PC-9 (cell line): ENCODE data around the gene LRRTM2. TPM values are rescaled to one million over a fixed set of nuclear protein-coding genes. Genes with fewer than 3 reads are reported as not detected.

Source experiments
- BruUV-seq: library from RNA; stranded (reverse); fragments of 400-500 nt; replicated peaks from 2 replicates; lab custom pipeline; 2021; lab: Mats Ljungman, UMichigan
- CTCF ChIA-PET: fragments of 300-600 bp; sonication (Branson Sonifier 250); formaldehyde crosslinking; loops from one replicate; lab custom pipeline; 2022; ENCODE audit warnings: antibody characterized with exemption; lab: Charles Lee
- POLR2A ChIA-PET: fragments of 300-600 bp; sonication (Branson Sonifier 250); formaldehyde crosslinking; loops from one replicate; lab custom pipeline; 2022; ENCODE audit warnings: antibody characterized with exemption; ENCODE audit not compliant: unreplicated experiment; lab: Charles Lee
- DNase-seq, 2 experiments: peaks; one replicate each; pipeline versions ENCODE4 v3.0.0 to v3.0.0-alpha.2; 2015 to 2022; ENCODE audit warnings: mixed read lengths in 1 of 2
- H2AFZ ChIP-seq: fragments of 200-600 bp; sonication (generic); 2 replicates; pipeline ENCODE4 v1.8.1; 2017; ENCODE audit warnings: antibody characterized with exemption
- H3F3A ChIP-seq: fragments of 200-600 bp; sonication (generic); 2 replicates; pipeline ENCODE4 v1.8.1; 2017; ENCODE audit warnings: antibody characterized with exemption, mild to moderate bottlenecking, low read depth; ENCODE audit not compliant: insufficient read depth
- H3K27ac ChIP-seq: fragments of 200-600 bp; sonication (generic); 2 replicates; pipeline ENCODE4 v1.6.1; 2016; ENCODE audit warnings: mixed run types
- H3K27me3 ChIP-seq: fragments of 200-600 bp; sonication (generic); 2 replicates; pipeline ENCODE4 v1.6.1; 2016; ENCODE audit warnings: low read depth, mixed run types; ENCODE audit not compliant: insufficient read depth
- H3K36me3 ChIP-seq: fragments of 200-600 bp; sonication (generic); 2 replicates; pipeline ENCODE4 v1.6.1; 2016; ENCODE audit warnings: low read depth, mixed run types
- H3K4me1 ChIP-seq: fragments of 200-600 bp; sonication (generic); replicated peaks from 2 replicates; pipeline ENCODE4 v1.6.1; 2016; ENCODE audit warnings: mixed run types; ENCODE audit not compliant: insufficient read depth
- H3K4me2 ChIP-seq: fragments of 200-600 bp; sonication (generic); 2 replicates; pipeline ENCODE4 v1.6.1; 2017; ENCODE audit warnings: mixed run types
- H3K4me3 ChIP-seq: fragments of 200-600 bp; sonication (generic); 2 replicates; pipeline ENCODE4 v1.6.1; 2016; ENCODE audit warnings: mixed run types
- H3K79me2 ChIP-seq: fragments of 200-600 bp; sonication (generic); 2 replicates; pipeline ENCODE4 v1.6.1; 2017; ENCODE audit warnings: low read depth, mixed run types
- H3K9me2 ChIP-seq: fragments of 200-600 bp; sonication (generic); 2 replicates; pipeline ENCODE4 v1.8.1; 2017; ENCODE audit warnings: mild to moderate bottlenecking; ENCODE audit not compliant: insufficient read depth
- H3K9me3 ChIP-seq: fragments of 200-600 bp; sonication (generic); 2 replicates; pipeline ENCODE4 v1.8.1; 2016; ENCODE audit warnings: low read depth; ENCODE audit not compliant: insufficient read depth
- H4K20me1 ChIP-seq: fragments of 200-600 bp; sonication (generic); 2 replicates; pipeline ENCODE4 v1.8.1; 2017; ENCODE audit not compliant: insufficient read depth
- EZH2 ChIP-seq: fragments of 200-600 bp; sonication (generic); IDR thresholded peaks from 2 replicates; pipeline ENCODE4 v1.8.0; 2017; ENCODE audit warnings: antibody characterized with exemption, low read depth
- intact Hi-C: fragments of 100-400 bp; cut with micrococcal nuclease; formaldehyde crosslinking; loops from one replicate; pipeline ENCODE4 v1.10.0; 2022; ENCODE audit not compliant: unreplicated experiment
- total RNA-seq: library from RNA; stranded (reverse); gene quantifications from 2 replicates; pipeline ENCODE4 v1.2.3, GENCODE V29; 2021
- TF ChIP-seq, protein P1 (sequence below): fragments of 200-600 bp; sonication (generic); conservative IDR thresholded peaks from 2 replicates; pipeline ENCODE4 v1.6.1; 2017; ENCODE audit warnings: mixed run types, antibody characterized with exemption, mild to moderate bottlenecking, moderate library complexity

The LRRTM2 gene
- total RNA-seq, 1 experiment from 2014 or later: not detected

GRCh38 chr5:138876811-138877210 lies 1.7 kb upstream of the LRRTM2 start:
- H3K27ac ChIP-seq: no peak overlapping the region
- H3K27me3 ChIP-seq: no peaks in the 10 kb centered on the region
- DNase-seq: no peak
- no peaks in the 10 kb centered on the region; the same call in 1 of the 2 replicates for H3K4me1 ChIP-seq
- H3K79me2 ChIP-seq: peaks cover 95% of the 10 kb centered on the region
- no peak overlapping the region for H2AFZ ChIP-seq
- BruUV-seq: no TSS peak
- no peak overlapping the region for H3K4me3 ChIP-seq
- H3K9me3 ChIP-seq: no peaks in the 10 kb centered on the region
- H3K4me2 ChIP-seq: no peak overlapping the region
- ChIA-PET CTCF (interaction anchor here (0.6 kb wide), 1 partner anchor 98 kb away, joined by 3 read pairs; no protein-coding TSS in a partner anchor), POLR2A (no interaction called here)
- H4K20me1 ChIP-seq: peaks cover 82% of the 10 kb centered on the region
- no peak for TF ChIP-seq EZH2
- TF ChIP-seq, protein P1, sequence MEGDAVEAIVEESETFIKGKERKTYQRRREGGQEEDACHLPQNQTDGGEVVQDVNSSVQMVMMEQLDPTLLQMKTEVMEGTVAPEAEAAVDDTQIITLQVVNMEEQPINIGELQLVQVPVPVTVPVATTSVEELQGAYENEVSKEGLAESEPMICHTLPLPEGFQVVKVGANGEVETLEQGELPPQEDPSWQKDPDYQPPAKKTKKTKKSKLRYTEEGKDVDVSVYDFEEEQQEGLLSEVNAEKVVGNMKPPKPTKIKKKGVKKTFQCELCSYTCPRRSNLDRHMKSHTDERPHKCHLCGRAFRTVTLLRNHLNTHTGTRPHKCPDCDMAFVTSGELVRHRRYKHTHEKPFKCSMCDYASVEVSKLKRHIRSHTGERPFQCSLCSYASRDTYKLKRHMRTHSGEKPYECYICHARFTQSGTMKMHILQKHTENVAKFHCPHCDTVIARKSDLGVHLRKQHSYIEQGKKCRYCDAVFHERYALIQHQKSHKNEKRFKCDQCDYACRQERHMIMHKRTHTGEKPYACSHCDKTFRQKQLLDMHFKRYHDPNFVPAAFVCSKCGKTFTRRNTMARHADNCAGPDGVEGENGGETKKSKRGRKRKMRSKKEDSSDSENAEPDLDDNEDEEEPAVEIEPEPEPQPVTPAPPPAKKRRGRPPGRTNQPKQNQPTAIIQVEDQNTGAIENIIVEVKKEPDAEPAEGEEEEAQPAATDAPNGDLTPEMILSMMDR: no peak
- H3K9me2 ChIP-seq: no peaks in the 10 kb centered on the region
- peaks cover 4% of the 10 kb centered on the region; the same call in 1 of the 2 replicates for H3K36me3 ChIP-seq
- H3F3A ChIP-seq: peaks cover 7% of the 10 kb centered on the region; the same call in 1 of the 2 replicates
- intact Hi-C loops: no loop called here

GRCh38 chr5:138875946-138876345 lies 811 bp upstream of the LRRTM2 start:
- ChIA-PET CTCF (no interaction called here), POLR2A (no interaction called here)
- H3K79me2 ChIP-seq: peaks cover 95% of the 10 kb centered on the region
- no peak overlapping the region for H3K4me2 ChIP-seq
- no peak overlapping the region for H3K27ac ChIP-seq
- no peaks in the 10 kb centered on the region for H3K27me3 ChIP-seq
- H3K4me3 ChIP-seq: no peak overlapping the region
- peaks cover 85% of the 10 kb centered on the region for H4K20me1 ChIP-seq
- TF ChIP-seq EZH2: no peak
- TF ChIP-seq, protein P1: no peak
- no peak for DNase-seq
- H3K36me3 ChIP-seq: peaks cover 4% of the 10 kb centered on the region; the same call in 1 of the 2 replicates
- BruUV-seq: no TSS peak
- H3F3A ChIP-seq: peaks cover 9% of the 10 kb centered on the region; the same call in 1 of the 2 replicates
- peaks cover 9% of the 10 kb centered on the region for H3K4me1 ChIP-seq
- no peak overlapping the region for H2AFZ ChIP-seq
- intact Hi-C loops: no loop called here
- H3K9me2 ChIP-seq: no peaks in the 10 kb centered on the region
- H3K9me3 ChIP-seq: no peaks in the 10 kb centered on the region

DNA sequence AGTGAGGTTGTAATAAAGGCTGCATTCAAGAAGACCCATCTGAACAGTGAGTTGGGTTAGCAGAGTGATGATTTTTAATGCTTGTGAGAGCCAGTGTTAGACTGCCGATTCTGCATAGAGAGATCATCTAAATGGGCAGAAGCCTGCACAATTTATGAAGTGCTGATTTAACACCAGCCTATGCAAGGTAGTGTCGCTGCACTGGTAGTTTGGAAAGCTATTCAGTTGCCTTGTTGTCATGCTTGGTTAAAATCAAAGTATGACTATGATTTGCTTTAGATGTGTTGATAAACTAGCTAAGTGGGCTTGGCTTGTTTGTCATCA lies 379 bp upstream of the LRRTM2 start:
- no TSS peak for BruUV-seq

More for the DNA sequence above, 379 bp upstream of the LRRTM2 start:
- POLR2A ChIA-PET: no interaction called here
- Histone ChIP-seq H3K9me2 (no peaks in the 10 kb centered on the region), H3K4me2 (no peak overlapping the region), H3K27me3 (no peaks in the 10 kb centered on the region), H3K4me1 (peaks cover 13% of the 10 kb centered on the region), H3K9me3 (no peaks in the 10 kb centered on the region), H3K79me2 (peaks cover 95% of the 10 kb centered on the region), H3F3A (peaks cover 12% of the 10 kb centered on the region; the same call in 1 of the 2 replicates), H2AFZ (no peak overlapping the region), H3K4me3 (no peak overlapping the region), H3K27ac (no peak overlapping the region), H3K36me3 (peaks cover 4% of the 10 kb centered on the region; the same call in 1 of the 2 replicates), H4K20me1 (peaks cover 86% of the 10 kb centered on the region)
- intact Hi-C loops: no loop called here
- CTCF ChIA-PET: no interaction called here
- no peak for DNase-seq
- TF ChIP-seq, protein P1: no peak
- TF ChIP-seq EZH2: no peak
